GM21576 (cell line): ENCODE measurements around the gene KRTAP3-1.
"Not testable (repeated sequence)": the region's sequence is repeated elsewhere in the genome, so short reads cannot be mapped to it uniquely, and the experiment has no call there.

Experiments used
- ATAC-seq: cut with Tn5 transposase; IDR thresholded peaks from one replicate; pipeline ENCODE4 v1.9.1; 2021; ENCODE audit warnings: mild to moderate bottlenecking, moderate library complexity; ENCODE audit not compliant: unreplicated experiment

Gene KRTAP3-1

GRCh38 chr17:41016578-41017215 lies 7.8 kb upstream of the KRTAP3-1 start:
- no peak for ATAC-seq

- no peak for ATAC-seq
Measured at GRCh38 chr17:41015454-41015853, 6.5 kb upstream of the KRTAP3-1 start.

- no peak for ATAC-seq
Measured at GRCh38 chr17:41013606-41014005, 4.7 kb upstream of the KRTAP3-1 start.

GRCh38 chr17:41013181-41013580 lies 4.3 kb upstream of the KRTAP3-1 start:
- ATAC-seq: no peak

GRCh38 chr17:41012326-41013120 lies 3.6 kb upstream of the KRTAP3-1 start:
- ATAC-seq: no peak

- ATAC-seq: no peak
Measured at GRCh38 chr17:41010441-41010840, 1.5 kb upstream of the KRTAP3-1 start.

GRCh38 chr17:41009936-41010335 lies 1.0 kb upstream of the KRTAP3-1 start:
- no peak for ATAC-seq

GRCh38 chr17:41009301-41009760 lies 403 bp upstream of the KRTAP3-1 start:
- ATAC-seq: no peak

- no peak for ATAC-seq
Measured at GRCh38 chr17:41004397-41004796, 4.5 kb downstream of the KRTAP3-1 start.

- no peak for ATAC-seq
Measured at GRCh38 chr17:41003926-41004325, 5.0 kb downstream of the KRTAP3-1 start.

- no peak for ATAC-seq
Measured at GRCh38 chr17:41002814-41003213, 6.1 kb downstream of the KRTAP3-1 start.

GRCh38 chr17:41001795-41002194 lies 7.1 kb downstream of the KRTAP3-1 start:
- no peak for ATAC-seq

GRCh38 chr17:40999563-40999962 lies 9.4 kb downstream of the KRTAP3-1 start, which contains the start of gene KRTAP3-2:
Gene KRTAP3-2, minus strand, starts transcription at chr17:40999906. Its CDS starts 53 bp downstream, at chr17:40999853.
- ATAC-seq: not testable (repeated sequence)

- ATAC-seq: no peak
Measured at GRCh38 chr17:40997361-40997760, 11.6 kb downstream of the KRTAP3-1 start.

GRCh38 chr17:40996829-40997228 lies 12.1 kb downstream of the KRTAP3-1 start:
- ATAC-seq: no peak

- no peak for ATAC-seq
Measured at GRCh38 chr17:40995116-40995515, 13.8 kb downstream of the KRTAP3-1 start.

GRCh38 chr17:40993839-40994238 lies 15.1 kb downstream of the KRTAP3-1 start, which contains the start of gene KRTAP3-3:
Gene KRTAP3-3, minus strand, starts transcription at chr17:40994164. Its CDS starts 67 bp downstream, at chr17:40994097.
- ATAC-seq: no peak

- no peak for ATAC-seq
Measured at GRCh38 chr17:40993084-40993483, 15.8 kb downstream of the KRTAP3-1 start.

- ATAC-seq: no peak
Measured at GRCh38 chr17:40992666-40993065, 16.3 kb downstream of the KRTAP3-1 start.

GRCh38 chr17:40986920-40987319 lies 22.0 kb downstream of the KRTAP3-1 start:
- no peak for ATAC-seq

GRCh38 chr17:40984226-40984625 lies 24.7 kb downstream of the KRTAP3-1 start, which contains the start of gene KRT40:
Gene KRT40, minus strand, starts transcription at chr17:40984326. Its CDS starts 53 bp downstream, at chr17:40984273.
- no peak for ATAC-seq

- no peak for ATAC-seq
Measured at GRCh38 chr17:40981115-40981514, 27.8 kb downstream of the KRTAP3-1 start.
